ENCODE results near the gene ANXA2.
"Not testable (repeated sequence)": the region's sequence is repeated elsewhere in the genome, so short reads cannot be mapped to it uniquely, and the experiment has no call there.

ANXA2 gene

GRCh38 chr15:60397772-60398445 lies at the start of gene ANXA2:
TSS of gene ANXA2 (minus strand) at chr15:60397986. CDS start at chr15:60386075, 11,911 bp downstream.
- DNase-seq, result peak; percentile 87

- no peak for DNase-seq
Measured at GRCh38 chr15:60444289-60444912, 46.6 kb upstream of the ANXA2 start.

GRCh38 chr15:60442763-60443162 lies 45.0 kb upstream of the ANXA2 start:
- no peak for DNase-seq

- no peak for DNase-seq
Measured at GRCh38 chr15:60442031-60442650, 44.4 kb upstream of the ANXA2 start.

- no peak for DNase-seq
Measured at GRCh38 chr15:60441331-60441730, 43.5 kb upstream of the ANXA2 start.

GRCh38 chr15:60438646-60439045 lies 40.9 kb upstream of the ANXA2 start:
- DNase-seq, result no peak

- no peak for DNase-seq
Measured at GRCh38 chr15:60428935-60429334, 31.1 kb upstream of the ANXA2 start.

GRCh38 chr15:60426870-60427508 lies 29.2 kb upstream of the ANXA2 start:
- DNase-seq, result no peak

- no peak for DNase-seq
Measured at GRCh38 chr15:60425461-60425860, 27.7 kb upstream of the ANXA2 start.

GRCh38 chr15:60424006-60424405 lies 26.2 kb upstream of the ANXA2 start:
- DNase-seq, result no peak

GRCh38 chr15:60423537-60423936 lies 25.8 kb upstream of the ANXA2 start:
- DNase-seq, result no peak

- DNase-seq, result no peak
Measured at GRCh38 chr15:60421544-60421943, 23.8 kb upstream of the ANXA2 start.

GRCh38 chr15:60420203-60420716 lies 22.5 kb upstream of the ANXA2 start:
- no peak for DNase-seq

- no peak for DNase-seq
Measured at GRCh38 chr15:60419753-60420152, 22.0 kb upstream of the ANXA2 start.

GRCh38 chr15:60418096-60418495 lies 20.3 kb upstream of the ANXA2 start:
- no peak for DNase-seq

- DNase-seq, result no peak
Measured at GRCh38 chr15:60417112-60417511, 19.3 kb upstream of the ANXA2 start.

- no peak for DNase-seq
Measured at GRCh38 chr15:60416484-60416883, 18.7 kb upstream of the ANXA2 start.

GRCh38 chr15:60414016-60414682 lies 16.4 kb upstream of the ANXA2 start:
- DNase-seq, result no peak

- no peak for DNase-seq
Measured at GRCh38 chr15:60413231-60413824, 15.5 kb upstream of the ANXA2 start.

GRCh38 chr15:60412807-60413206 lies 15.0 kb upstream of the ANXA2 start:
- DNase-seq, result not testable (repeated sequence)

GRCh38 chr15:60411774-60412425 lies 14.1 kb upstream of the ANXA2 start:
- DNase-seq, result no peak

- not testable (repeated sequence) for DNase-seq
Measured at GRCh38 chr15:60410350-60410749, 12.6 kb upstream of the ANXA2 start.
